Measurements from ENCODE around the gene LRP1B.
A peak's percentile ranks its signal among the peaks of the same experiment; 100 is the strongest.

LRP1B gene

GRCh38 chr2:141943918-141944317 is 186.9 kb downstream of the LRP1B start:
- no peaks in the 10 kb centered on the region for H3K27me3 Mint-ChIP-seq (ENCODE audit: low read depth)
- no peaks in the 10 kb centered on the region for H3K9me3 Mint-ChIP-seq
- no peak overlapping the region for H3K27ac Mint-ChIP-seq
- no peaks in the 10 kb centered on the region for H3K4me1 Mint-ChIP-seq
- H3K36me3 Mint-ChIP-seq (ENCODE audit: low read depth) = no peaks in the 10 kb centered on the region
- H3K4me3 Mint-ChIP-seq = no peak overlapping the region
- no peak for TF ChIP-seq CTCF (IDR thresholded peaks at IDR 0.05; ENCODE audit: unreplicated experiment in 3 of 3)

- H3K9me3 Mint-ChIP-seq = no peaks in the 10 kb centered on the region
- no peaks in the 10 kb centered on the region for H3K4me1 Mint-ChIP-seq
- no peaks in the 10 kb centered on the region for H3K27me3 Mint-ChIP-seq (ENCODE audit: low read depth)
These were observed 188.6 kb downstream of the LRP1B start for GRCh38 chr2:141942006-141942789.

GRCh38 chr2:141941210-141941714 is 189.6 kb downstream of the LRP1B start:
- Mint-ChIP-seq H3K4me1 (no peaks in the 10 kb centered on the region), H3K27ac (no peak overlapping the region), H3K4me3 (no peak overlapping the region), H3K27me3 (ENCODE audit: low read depth) (no peaks in the 10 kb centered on the region), H3K9me3 (no peaks in the 10 kb centered on the region), H3K36me3 (ENCODE audit: low read depth) (no peaks in the 10 kb centered on the region)
- no peak for TF ChIP-seq CTCF (IDR thresholded peaks at IDR 0.05; ENCODE audit: unreplicated experiment in 3 of 3)

More at GRCh38 chr2:141942006-141942789, 188.6 kb downstream of the LRP1B start:
- Mint-ChIP-seq H3K27ac (no peak overlapping the region), H3K36me3 (ENCODE audit: low read depth) (no peaks in the 10 kb centered on the region), H3K4me3 (no peak overlapping the region)
- TF ChIP-seq CTCF (IDR thresholded peaks at IDR 0.05; ENCODE audit: unreplicated experiment in 3 of 3) = peak; percentile 5 to 43 (median 36)

- H3K4me1 Mint-ChIP-seq = no peaks in the 10 kb centered on the region
- H3K4me3 Mint-ChIP-seq = no peak overlapping the region
- no peaks in the 10 kb centered on the region for H3K9me3 Mint-ChIP-seq
- no peak for TF ChIP-seq CTCF (IDR thresholded peaks at IDR 0.05; ENCODE audit: unreplicated experiment in 3 of 3)
- H3K27ac Mint-ChIP-seq = no peak overlapping the region
- no peaks in the 10 kb centered on the region for H3K27me3 Mint-ChIP-seq (ENCODE audit: low read depth)
- no peaks in the 10 kb centered on the region for H3K36me3 Mint-ChIP-seq (ENCODE audit: low read depth)
These were observed 190.1 kb downstream of the LRP1B start for GRCh38 chr2:141940709-141941108.

- peaks cover 5% of the 10 kb centered on the region for H3K9me3 Mint-ChIP-seq
- no peaks in the 10 kb centered on the region for H3K4me1 Mint-ChIP-seq
- no peaks in the 10 kb centered on the region for H3K36me3 Mint-ChIP-seq (ENCODE audit: low read depth)
- no peak overlapping the region for H3K4me3 Mint-ChIP-seq
- TF ChIP-seq CTCF (IDR thresholded peaks at IDR 0.05; ENCODE audit: unreplicated experiment in 3 of 3) = no peak
- no peak overlapping the region for H3K27ac Mint-ChIP-seq
- no peaks in the 10 kb centered on the region for H3K27me3 Mint-ChIP-seq (ENCODE audit: low read depth)
These were observed 197.6 kb downstream of the LRP1B start for GRCh38 chr2:141933226-141933625.

- no peak for TF ChIP-seq CTCF (IDR thresholded peaks at IDR 0.05; ENCODE audit: unreplicated experiment in 3 of 3)
- Mint-ChIP-seq H3K4me1 (no peaks in the 10 kb centered on the region), H3K27ac (no peak overlapping the region), H3K4me3 (no peak overlapping the region), H3K36me3 (ENCODE audit: low read depth) (no peaks in the 10 kb centered on the region), H3K27me3 (ENCODE audit: low read depth) (no peaks in the 10 kb centered on the region), H3K9me3 (peaks cover 5% of the 10 kb centered on the region)
These were observed 198.6 kb downstream of the LRP1B start for GRCh38 chr2:141932261-141932660.

Measured in nephron (organoid).